Effector CD4-positive, alpha-beta T cell (primary cell): ENCODE data around the gene CSF1.

Experiments
- DNase-seq: peaks from one replicate; pipeline ENCODE4 v3.0.0-alpha.2; 2020

The CSF1 gene

GRCh38 chr1:109923131-109923945 lies 12.7 kb downstream of the CSF1 start:
- no peak for DNase-seq

GRCh38 chr1:109923946-109924275 lies 13.3 kb downstream of the CSF1 start:
- no peak for DNase-seq

GRCh38 chr1:109924316-109924715 lies 13.7 kb downstream of the CSF1 start:
- no peak for DNase-seq

- no peak for DNase-seq
Measured at GRCh38 chr1:109925159-109925990, 14.7 kb downstream of the CSF1 start.

GRCh38 chr1:109926662-109927300 lies 16.1 kb downstream of the CSF1 start:
- no peak for DNase-seq

GRCh38 chr1:109927356-109927755 lies 16.7 kb downstream of the CSF1 start:
- no peak for DNase-seq

GRCh38 chr1:109927911-109928321 lies 17.3 kb downstream of the CSF1 start:
- DNase-seq = no peak

- no peak for DNase-seq
Measured at GRCh38 chr1:109928591-109929111, 18.0 kb downstream of the CSF1 start.

GRCh38 chr1:109929170-109929569 lies 18.5 kb downstream of the CSF1 start:
- DNase-seq = no peak

- DNase-seq = no peak
Measured at GRCh38 chr1:109929588-109930251, 19.1 kb downstream of the CSF1 start.

GRCh38 chr1:109930252-109930993 lies 19.8 kb downstream of the CSF1 start:
- DNase-seq = no peak

- no peak for DNase-seq
Measured at GRCh38 chr1:109931189-109931731, 20.6 kb downstream of the CSF1 start.

- DNase-seq = no peak
Measured at GRCh38 chr1:109931911-109932636, 21.4 kb downstream of the CSF1 start.

- DNase-seq = no peak
Measured at GRCh38 chr1:109932679-109933078, 22.0 kb downstream of the CSF1 start.

- no peak for DNase-seq
Measured at GRCh38 chr1:109933856-109934711, 23.4 kb downstream of the CSF1 start.

- DNase-seq = no peak
Measured at GRCh38 chr1:109935451-109935900, 24.8 kb downstream of the CSF1 start.

- no peak for DNase-seq
Measured at GRCh38 chr1:109937738-109938137, 27.1 kb downstream of the CSF1 start.

GRCh38 chr1:109938556-109938955 lies 27.9 kb downstream of the CSF1 start:
- DNase-seq = no peak

GRCh38 chr1:109942434-109942833 lies 31.8 kb downstream of the CSF1 start:
- DNase-seq = no peak

- no peak for DNase-seq
Measured at GRCh38 chr1:109944541-109944940, 33.9 kb downstream of the CSF1 start.
